H9 (cell line): ENCODE data around the gene SUGP1. TPM values are rescaled to one million over a fixed set of nuclear protein-coding genes. Genes with fewer than 3 reads are reported as not detected.

Source experiments
- DNase-seq: peaks from one replicate; pipeline ENCODE4 v3.0.0-alpha.2; 2017
- H2AFZ ChIP-seq: one replicate; pipeline ENCODE4 v1.6.1; 2013; ENCODE audit warnings: mild to moderate bottlenecking, low read length, control low read depth, moderate library complexity
- H2AK5ac ChIP-seq: 2 replicates; pipeline ENCODE4 v1.6.1; 2013; ENCODE audit warnings: low read length, control low read depth, mixed read lengths; ENCODE audit not compliant: insufficient read length
- H2BK120ac ChIP-seq: one replicate; pipeline ENCODE4 v1.6.1; 2013; ENCODE audit warnings: low read depth, mild to moderate bottlenecking, low read length, control low read depth, inconsistent platforms; ENCODE audit not compliant: poor library complexity, severe bottlenecking
- H2BK12ac ChIP-seq: 2 replicates; pipeline ENCODE4 v1.6.1; 2013; ENCODE audit warnings: low read length, control low read depth, mixed read lengths, low read depth; ENCODE audit not compliant: insufficient read length
- H2BK15ac ChIP-seq: 2 replicates; pipeline ENCODE4 v1.6.1; 2013; ENCODE audit warnings: low read depth, low read length, control low read depth
- H2BK20ac ChIP-seq: one replicate; pipeline ENCODE4 v1.6.1; 2013; ENCODE audit warnings: low read depth, mild to moderate bottlenecking, low read length, control low read depth, inconsistent platforms; ENCODE audit not compliant: poor library complexity, severe bottlenecking
- H2BK5ac ChIP-seq: 2 replicates; pipeline ENCODE4 v1.6.1; 2013; ENCODE audit warnings: low read length, control low read depth, mixed read lengths; ENCODE audit not compliant: insufficient read length
- H3K14ac ChIP-seq: 2 replicates; pipeline ENCODE4 v1.6.1; 2013; ENCODE audit warnings: low read length, control low read depth; ENCODE audit not compliant: insufficient read depth
- H3K18ac ChIP-seq: 2 replicates; pipeline ENCODE4 v1.6.1; 2013; ENCODE audit warnings: low read depth, mild to moderate bottlenecking, mixed read lengths, low read length, control low read depth; ENCODE audit not compliant: insufficient read length
- H3K23ac ChIP-seq: 2 replicates; pipeline ENCODE4 v1.6.1; 2013; ENCODE audit warnings: low read length, control low read depth, mixed read lengths, low read depth; ENCODE audit not compliant: insufficient read length
- H3K23me2 ChIP-seq: 2 replicates; pipeline ENCODE4 v1.6.1; 2013; ENCODE audit warnings: low read depth, mild to moderate bottlenecking, mixed read lengths, low read length, control low read depth; ENCODE audit not compliant: insufficient read length, poor library complexity, severe bottlenecking
- H3K27ac ChIP-seq: 2 replicates; pipeline ENCODE4 v1.5.1; 2013; ENCODE audit warnings: low read length, control low read depth, mixed read lengths, low read depth; ENCODE audit not compliant: insufficient read length
- H3K27me3 ChIP-seq: 2 replicates; pipeline ENCODE4 v1.6.1; 2013; ENCODE audit warnings: low read length, control low read depth, inconsistent platforms; ENCODE audit not compliant: insufficient read depth
- H3K4ac ChIP-seq: 2 replicates; pipeline ENCODE4 v1.6.1; 2013; ENCODE audit warnings: low read depth, mild to moderate bottlenecking, control low read depth, inconsistent platforms, low read length, moderate library complexity
- H3K4me1 ChIP-seq: 2 replicates; pipeline ENCODE4 v1.6.1; 2013; ENCODE audit warnings: low read length, control low read depth, inconsistent platforms; ENCODE audit not compliant: insufficient read depth
- H3K4me2 ChIP-seq: 2 replicates; pipeline ENCODE4 v1.6.1; 2013; ENCODE audit warnings: low read length, control low read depth, mixed read lengths; ENCODE audit not compliant: insufficient read length, insufficient read depth
- H3K56ac ChIP-seq: 2 replicates; pipeline ENCODE4 v1.6.1; 2013; ENCODE audit warnings: low read depth, mild to moderate bottlenecking, mixed read lengths, low read length, control low read depth; ENCODE audit not compliant: insufficient read length
- H3K79me1 ChIP-seq: 2 replicates; pipeline ENCODE4 v1.6.1; 2013; ENCODE audit warnings: low read depth, mild to moderate bottlenecking, moderate library complexity, low read length, control low read depth, inconsistent platforms; ENCODE audit not compliant: insufficient read depth, poor library complexity, severe bottlenecking
- H3K79me2 ChIP-seq: 2 replicates; pipeline ENCODE4 v1.6.1; 2013; ENCODE audit warnings: low read length, control low read depth, inconsistent platforms; ENCODE audit not compliant: insufficient read depth
- H3K9ac ChIP-seq: 2 replicates; pipeline ENCODE4 v1.6.1; 2013; ENCODE audit warnings: low read length, control low read depth, mixed read lengths; ENCODE audit not compliant: insufficient read length; ENCODE audit errors: extremely low read depth
- H3K9me3 ChIP-seq: one replicate; pipeline ENCODE4 v1.6.1; 2013; ENCODE audit warnings: low read depth, low read length, inconsistent platforms; ENCODE audit not compliant: control insufficient read depth
- H3T11ph ChIP-seq: one replicate; pipeline ENCODE4 v1.6.1; 2013; ENCODE audit warnings: mild to moderate bottlenecking, low read length, control low read depth, inconsistent platforms
- H4K20me1 ChIP-seq: one replicate; pipeline ENCODE4 v1.6.1; 2013; ENCODE audit not compliant: control insufficient read depth, insufficient read length, insufficient read depth
- H4K5ac ChIP-seq: 2 replicates; pipeline ENCODE4 v1.6.1; 2013; ENCODE audit warnings: low read depth, mild to moderate bottlenecking, mixed read lengths, low read length, control low read depth; ENCODE audit not compliant: insufficient read length
- H4K8ac ChIP-seq: replicated peaks from 2 replicates; pipeline ENCODE4 v1.6.1; 2013; ENCODE audit warnings: low read length, control low read depth, mixed read lengths, low read depth; ENCODE audit not compliant: insufficient read length
- H4K91ac ChIP-seq: 2 replicates; pipeline ENCODE4 v1.6.1; 2013; ENCODE audit warnings: low read depth, mild to moderate bottlenecking, moderate library complexity, mixed read lengths, low read length, control low read depth; ENCODE audit not compliant: insufficient read length
- H3K27ac Mint-ChIP-seq, 3 experiments: 2 replicates in 2 of 3; 3 replicates in 1 of 3; pipeline ENCODE4 v1.8.0; 2020 to 2021; ENCODE audit warnings: mixed read lengths in 3 of 3, mild to moderate bottlenecking in 1 of 3, moderate library complexity in 1 of 3
- H3K27me3 Mint-ChIP-seq: 2 replicates; pipeline ENCODE4 v1.8.0; 2021; ENCODE audit warnings: low read depth, mild to moderate bottlenecking, moderate library complexity, mixed read lengths
- H3K36me3 Mint-ChIP-seq, 3 experiments: 2 replicates in 2 of 3; 3 replicates in 1 of 3; pipeline ENCODE4 v1.8.0; 2020 to 2021; ENCODE audit warnings: low read depth in 3 of 3, mixed read lengths in 3 of 3; ENCODE audit not compliant: insufficient read depth in 1 of 3
- H3K4me1 Mint-ChIP-seq, 2 experiments: 2 replicates each; pipeline ENCODE4 v1.8.0; 2020; ENCODE audit warnings: mixed read lengths in 2 of 2
- H3K4me3 Mint-ChIP-seq, 2 experiments: 2 replicates in 1 of 2; 3 replicates in 1 of 2; pipeline ENCODE4 v1.8.0; 2020 to 2021; ENCODE audit warnings: mild to moderate bottlenecking in 2 of 2, mixed read lengths in 2 of 2, moderate library complexity in 1 of 2
- H3K9me3 Mint-ChIP-seq, 2 experiments: 2 replicates in 1 of 2; 3 replicates in 1 of 2; pipeline ENCODE4 v1.8.0; 2020; ENCODE audit warnings: mild to moderate bottlenecking in 2 of 2, mixed read lengths in 2 of 2, moderate library complexity in 1 of 2
- WGBS: extraction: QIAGEN DNeasy Blood & Tissue Kit; methylation state at CpG from one replicate; pipeline ENCODE4 v1.1.7; 2013; ENCODE audit warnings: missing lambda C conversion rate, low lambda C conversion rate, mixed read lengths; ENCODE audit not compliant: insufficient read length; ENCODE audit errors: extremely low coverage; 5-methylcytosine and 5-hydroxymethylcytosine counted together
- total RNA-seq: library from RNA; stranded (reverse); gene quantifications from 2 replicates; pipeline ENCODE4 v1.2.1, GENCODE V29; 2021
- TF ChIP-seq, protein P1 (sequence below): fragments of 200-600 bp; sonication (generic); conservative IDR thresholded peaks from 3 replicates; pipeline ENCODE4 v1.8.0; 2021; ENCODE audit warnings: antibody characterized with exemption, mild to moderate bottlenecking

Gene SUGP1
- total RNA-seq, 1 experiment from 2014 or later = 103 TPM

DNA sequence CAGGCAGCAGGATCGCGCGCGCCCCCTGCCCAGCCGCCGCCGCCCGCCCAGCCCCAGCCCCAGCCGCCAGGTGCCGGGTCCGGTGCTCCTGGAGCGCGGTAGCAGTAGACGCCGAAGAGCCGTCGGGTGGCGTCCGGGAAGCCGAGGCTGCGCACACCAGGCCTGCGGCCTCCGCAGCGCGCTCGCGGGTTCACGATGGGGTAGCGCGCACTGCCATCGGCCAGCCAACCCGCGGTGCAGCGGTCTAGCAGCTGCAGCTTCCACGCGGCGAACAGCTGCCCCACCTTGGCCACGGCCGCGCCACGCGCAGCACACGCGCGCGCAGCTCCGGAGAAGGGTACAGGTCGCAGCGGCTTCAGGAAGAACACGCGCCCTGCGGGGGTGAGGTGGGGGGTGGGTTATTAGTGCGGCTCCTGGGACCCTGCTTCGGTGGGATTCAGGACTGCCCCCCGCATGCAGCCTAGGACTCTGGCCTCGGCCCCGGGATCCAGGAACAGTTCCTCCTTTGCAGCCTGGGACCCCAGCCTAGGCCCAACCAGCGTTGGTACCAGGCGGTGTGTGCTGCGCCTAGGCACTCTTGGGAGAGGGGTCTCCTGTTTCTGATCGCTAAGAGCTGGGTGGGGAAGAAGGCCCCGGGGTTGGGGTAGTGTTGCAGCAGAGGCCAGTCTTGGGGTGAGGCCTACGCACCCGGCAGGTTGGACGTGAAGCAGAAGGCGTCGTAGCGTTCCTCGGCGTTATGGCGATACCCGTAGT lies 62.3 kb downstream of the SUGP1 start:
- Histone ChIP-seq H3K18ac (no peak overlapping the region), H4K20me1 (no peaks in the 10 kb centered on the region), H3K79me1 (no peaks in the 10 kb centered on the region), H3K9me3 (no peaks in the 10 kb centered on the region), H3K4ac (no peak overlapping the region), H3K23ac (no peak overlapping the region), H3K56ac (no peak overlapping the region), H2BK5ac (no peak overlapping the region), H3K79me2 (no peaks in the 10 kb centered on the region), H4K5ac (no peak overlapping the region), H3K4me2 (no peak overlapping the region), H3K4me1 (no peaks in the 10 kb centered on the region; the same call in 1 of the 2 replicates), H3K23me2 (peaks cover 16% of the 10 kb centered on the region), H3T11ph (no peak overlapping the region), H3K27ac (no peak overlapping the region), H2BK120ac (no peak overlapping the region), H3K27me3 (peaks cover 5% of the 10 kb centered on the region; the same call in 1 of the 2 replicates), H2BK20ac (no peak overlapping the region), H2BK12ac (no peak overlapping the region), H3K9ac (no peak overlapping the region), H2AFZ (no peak overlapping the region), H2BK15ac (no peak overlapping the region), H3K14ac (no peak overlapping the region), H4K8ac (no peak overlapping the region), H2AK5ac (no peak overlapping the region), H4K91ac (no peak overlapping the region)
- no peak for DNase-seq
- Mint-ChIP-seq H3K4me3 (no peak overlapping the region), H3K9me3 (no peaks in the 10 kb centered on the region; a peak in 1 of 5 replicates), H3K4me1 (peaks cover 18 to 29% of the 10 kb centered on the region in 2 experiments), H3K27ac (no peak overlapping the region), H3K36me3 (peaks cover 8 to 16% (median 16%) of the 10 kb centered on the region in 3 experiments), H3K27me3 (peaks cover 55% of the 10 kb centered on the region)
- TF ChIP-seq, protein P1, sequence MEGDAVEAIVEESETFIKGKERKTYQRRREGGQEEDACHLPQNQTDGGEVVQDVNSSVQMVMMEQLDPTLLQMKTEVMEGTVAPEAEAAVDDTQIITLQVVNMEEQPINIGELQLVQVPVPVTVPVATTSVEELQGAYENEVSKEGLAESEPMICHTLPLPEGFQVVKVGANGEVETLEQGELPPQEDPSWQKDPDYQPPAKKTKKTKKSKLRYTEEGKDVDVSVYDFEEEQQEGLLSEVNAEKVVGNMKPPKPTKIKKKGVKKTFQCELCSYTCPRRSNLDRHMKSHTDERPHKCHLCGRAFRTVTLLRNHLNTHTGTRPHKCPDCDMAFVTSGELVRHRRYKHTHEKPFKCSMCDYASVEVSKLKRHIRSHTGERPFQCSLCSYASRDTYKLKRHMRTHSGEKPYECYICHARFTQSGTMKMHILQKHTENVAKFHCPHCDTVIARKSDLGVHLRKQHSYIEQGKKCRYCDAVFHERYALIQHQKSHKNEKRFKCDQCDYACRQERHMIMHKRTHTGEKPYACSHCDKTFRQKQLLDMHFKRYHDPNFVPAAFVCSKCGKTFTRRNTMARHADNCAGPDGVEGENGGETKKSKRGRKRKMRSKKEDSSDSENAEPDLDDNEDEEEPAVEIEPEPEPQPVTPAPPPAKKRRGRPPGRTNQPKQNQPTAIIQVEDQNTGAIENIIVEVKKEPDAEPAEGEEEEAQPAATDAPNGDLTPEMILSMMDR = no peak
- WGBS = no CpG with 5 or more reads among the region's 72 CpGs
